Peyer's patch (tissue), 4 donors: ENCODE data around the gene CNRIP1. TPM values are rescaled to one million over a fixed set of nuclear protein-coding genes. Genes with fewer than 3 reads are reported as not detected.

Experiments used
- total RNA-seq, 4 donors: library from RNA; depleted of rRNA; stranded (reverse); fragments of >200 nt; gene quantifications; one replicate each; pipeline ENCODE4 v1.1.0, GENCODE V29; 2016

The CNRIP1 gene
- total RNA-seq, 4 donors from 2014 or later, result 2.1 to 21.5 (median 4.8) TPM

Other genes with a start within 250 kb of the CNRIP1 start
- 10 to 100 TPM in 1 of 4 donors, 1 to 10 TPM in 3; 4.9 to 14.9 (median 5.7) TPM for gene PNO1, start 162.1 kb downstream of the CNRIP1 start, total RNA-seq
- gene PPP3R1, start 67.4 kb downstream of the CNRIP1 start, total RNA-seq, result 10 to 100 TPM; 18.5 to 33.8 (median 25.4) TPM
- gene PLEK, start 45.3 kb upstream of the CNRIP1 start, total RNA-seq, result 10 to 100 TPM in 1 of 4 donors, 1 to 10 TPM in 3; 1.8 to 46.2 (median 3.4) TPM
- gene FBXO48, start 147.3 kb upstream of the CNRIP1 start, total RNA-seq, result 1 to 10 TPM in 3 of 4 donors, under 1 TPM in 1; 0.83 to 2.6 (median 1.4) TPM
- 1 to 10 TPM in 3 of 4 donors, under 1 TPM in 1; 0.70 to 9.1 (median 2.0) TPM for gene APLF, start 147.6 kb upstream of the CNRIP1 start, total RNA-seq